GM18870 (cell line): ENCODE data around the gene GRIP1.
"Not testable (repeated sequence)": the region's sequence is repeated elsewhere in the genome, so short reads cannot be mapped to it uniquely, and the experiment has no call there.

Source experiments
- ATAC-seq: cut with Tn5 transposase; IDR thresholded peaks from one replicate; pipeline ENCODE4 v1.9.1; 2021; ENCODE audit warnings: moderate library complexity; ENCODE audit not compliant: unreplicated experiment

GRIP1 gene

GRCh38 chr12:66538970-66539369 is 139.9 kb downstream of the GRIP1 start:
- no peak for ATAC-seq

- no peak for ATAC-seq
Measured at GRCh38 chr12:66537876-66538275, 141.0 kb downstream of the GRIP1 start.

GRCh38 chr12:66533767-66534166 is 145.1 kb downstream of the GRIP1 start:
- ATAC-seq, result no peak

GRCh38 chr12:66531766-66532165 is 147.1 kb downstream of the GRIP1 start:
- ATAC-seq, result no peak

- ATAC-seq, result no peak
Measured at GRCh38 chr12:66529934-66530333, 148.9 kb downstream of the GRIP1 start.

- ATAC-seq, result no peak
Measured at GRCh38 chr12:66516561-66516960, 162.3 kb downstream of the GRIP1 start.

- no peak for ATAC-seq
Measured at GRCh38 chr12:66516133-66516532, 162.7 kb downstream of the GRIP1 start.

GRCh38 chr12:66514581-66514980 is 164.3 kb downstream of the GRIP1 start:
- no peak for ATAC-seq

GRCh38 chr12:66508025-66508424 is 170.9 kb downstream of the GRIP1 start:
- no peak for ATAC-seq

GRCh38 chr12:66503746-66504145 is 175.1 kb downstream of the GRIP1 start:
- no peak for ATAC-seq

- no peak for ATAC-seq
Measured at GRCh38 chr12:66502911-66503310, 176.0 kb downstream of the GRIP1 start.

GRCh38 chr12:66500841-66501240 is 178.0 kb downstream of the GRIP1 start:
- no peak for ATAC-seq

GRCh38 chr12:66500091-66500490 is 178.8 kb downstream of the GRIP1 start:
- ATAC-seq, result no peak

GRCh38 chr12:66499000-66499399 is 179.9 kb downstream of the GRIP1 start:
- no peak for ATAC-seq

- ATAC-seq, result not testable (repeated sequence)
Measured at GRCh38 chr12:66498059-66498458, 180.8 kb downstream of the GRIP1 start.

GRCh38 chr12:66497008-66497897 is 181.6 kb downstream of the GRIP1 start:
- ATAC-seq, result no peak

- no peak for ATAC-seq
Measured at GRCh38 chr12:66496595-66496994, 182.3 kb downstream of the GRIP1 start.

- ATAC-seq, result no peak
Measured at GRCh38 chr12:66495709-66496108, 183.2 kb downstream of the GRIP1 start.

- no peak for ATAC-seq
Measured at GRCh38 chr12:66493819-66494218, 185.1 kb downstream of the GRIP1 start.

GRCh38 chr12:66491853-66492252 is 187.0 kb downstream of the GRIP1 start:
- no peak for ATAC-seq

GRCh38 chr12:66482351-66483203 is 196.3 kb downstream of the GRIP1 start:
- no peak for ATAC-seq

- ATAC-seq, result no peak
Measured at GRCh38 chr12:66467932-66468331, 210.9 kb downstream of the GRIP1 start.
